GM21390 (cell line): Measurements from ENCODE around the gene CPHXL2.

Experiments
- ATAC-seq: cut with Tn5 transposase; IDR thresholded peaks from one replicate; pipeline ENCODE4 v1.9.1; 2021; ENCODE audit not compliant: unreplicated experiment

The CPHXL2 gene

GRCh38 chr16:75676909-75677308, at the start of gene CPHXL2:
Gene CPHXL2, minus strand, starts transcription at chr16:75677009. Its CDS starts 10 bp downstream, at chr16:75676999.
- no peak for ATAC-seq

DNA sequence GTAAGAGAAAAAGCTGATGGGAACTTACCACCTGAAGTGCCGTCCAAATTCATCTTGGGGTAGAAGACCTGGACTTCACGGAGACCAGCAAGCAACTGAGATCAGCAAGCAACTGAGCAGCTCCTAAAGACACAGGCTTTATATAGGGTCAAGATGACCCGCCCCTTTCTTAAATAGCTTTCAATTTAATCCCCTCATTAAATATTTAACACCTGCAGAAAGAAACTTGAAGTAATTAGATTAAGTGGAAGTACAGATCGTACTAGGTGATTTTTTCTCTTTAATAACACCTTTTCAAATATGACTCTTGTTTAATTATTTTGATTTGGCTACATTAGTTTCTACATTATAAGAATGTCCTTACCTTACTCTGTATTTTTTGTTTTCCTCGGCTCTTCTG, 49.6 kb upstream of the CPHXL2 start, which contains the start of gene CPHXL:
Gene CPHXL, minus strand, starts transcription at position 101 of the 400 bp plus-strand sequence. Its CDS starts 48 bp downstream, at position 53.
- ATAC-seq, result no peak

GRCh38 chr16:75718452-75718851, 41.6 kb upstream of the CPHXL2 start:
- no peak for ATAC-seq

- no peak for ATAC-seq
Observed at GRCh38 chr16:75714661-75715060, 37.9 kb upstream of the CPHXL2 start.

- ATAC-seq, result no peak
Observed at GRCh38 chr16:75710344-75710743, 33.5 kb upstream of the CPHXL2 start.

- ATAC-seq, result no peak
Observed at GRCh38 chr16:75703306-75703705, 26.5 kb upstream of the CPHXL2 start.

GRCh38 chr16:75702242-75702641, 25.4 kb upstream of the CPHXL2 start:
- no peak for ATAC-seq

GRCh38 chr16:75701361-75701760, 24.6 kb upstream of the CPHXL2 start, which contains the start of gene DUXB:
Gene DUXB, minus strand, starts transcription at chr16:75701461. Its CDS starts 43 bp downstream, at chr16:75701418.
- ATAC-seq, result no peak

GRCh38 chr16:75697571-75697970, 20.8 kb upstream of the CPHXL2 start:
- no peak for ATAC-seq

DNA sequence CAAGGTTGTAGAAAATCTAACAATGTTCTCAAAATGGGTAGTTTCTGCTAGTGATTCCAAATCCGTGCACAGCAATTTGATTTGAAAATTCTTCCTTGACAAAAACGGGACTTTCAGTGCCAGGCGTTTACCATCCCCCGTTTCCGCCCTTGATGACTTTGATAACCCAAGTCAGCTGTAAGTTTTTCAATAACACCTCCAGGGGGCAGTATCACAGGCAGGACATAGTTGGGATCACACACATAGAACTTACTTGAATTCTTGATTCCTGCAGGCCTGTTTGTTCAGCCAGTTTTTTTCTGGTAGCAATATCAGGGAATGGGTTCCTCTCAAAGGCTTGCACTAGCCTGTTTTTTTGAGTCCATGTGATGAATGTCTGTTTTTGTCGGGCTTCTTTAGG, 18.9 kb upstream of the CPHXL2 start:
- no peak for ATAC-seq

DNA sequence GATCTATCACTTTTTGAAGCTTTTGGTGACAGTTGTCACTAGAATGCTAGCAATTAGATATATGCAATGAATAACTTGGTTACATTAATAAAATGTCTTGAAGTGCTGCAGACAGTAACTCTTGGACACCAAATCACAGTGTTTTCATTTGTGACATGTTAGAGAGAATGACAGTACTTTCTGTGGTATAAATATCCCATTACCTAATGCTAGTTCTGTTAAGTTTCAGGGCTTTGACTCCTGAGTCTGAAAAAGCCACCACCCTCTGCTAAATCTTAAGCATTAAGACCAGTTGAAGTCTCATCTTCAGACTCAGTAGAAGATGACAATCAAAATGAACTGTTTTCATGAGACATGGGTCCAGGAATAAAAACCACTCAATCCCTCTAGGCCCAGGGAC, 10.6 kb upstream of the CPHXL2 start:
- no peak for ATAC-seq

DNA sequence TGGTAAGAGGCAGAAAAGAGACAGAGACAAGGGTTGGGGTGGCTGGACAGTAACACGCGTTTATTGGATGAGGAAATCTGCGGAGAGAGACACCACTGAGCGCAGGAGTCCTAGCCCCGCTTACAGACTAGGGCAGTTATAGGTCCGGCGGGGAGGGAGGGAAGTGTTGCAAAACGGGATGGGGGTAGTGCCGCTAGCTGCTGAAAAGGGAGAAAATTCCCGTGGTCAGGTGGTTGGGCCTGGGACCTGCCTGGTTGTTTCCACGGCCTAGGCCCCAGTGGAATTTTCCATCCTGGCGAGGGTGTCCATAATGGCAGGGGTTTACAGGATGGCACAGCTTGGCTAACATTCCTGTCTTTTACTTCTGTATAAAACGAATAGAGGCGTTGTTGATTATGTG, 5.5 kb upstream of the CPHXL2 start:
- ATAC-seq, result no peak

GRCh38 chr16:75679366-75679765, 2.6 kb upstream of the CPHXL2 start:
- no peak for ATAC-seq

DNA sequence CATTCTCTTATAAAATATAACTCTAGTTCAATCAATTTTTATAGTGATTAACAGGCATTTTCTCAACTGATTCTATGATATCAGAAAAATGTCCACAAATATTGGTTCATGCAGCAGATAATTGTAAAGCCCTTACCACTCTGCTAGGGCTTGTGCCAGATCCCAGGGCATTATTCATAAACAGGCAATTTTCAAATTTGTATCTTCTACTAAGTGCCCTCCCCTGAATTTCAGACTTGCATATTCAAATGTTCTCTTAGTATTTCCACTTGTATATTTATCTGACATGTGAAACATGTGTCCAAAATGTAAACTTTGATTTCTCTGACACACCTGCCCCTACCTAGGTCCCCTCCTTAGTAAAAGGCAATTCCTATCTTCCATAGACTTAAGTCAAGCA, 9.3 kb downstream of the CPHXL2 start:
- ATAC-seq, result no peak

GRCh38 chr16:75660726-75661302, 16.0 kb downstream of the CPHXL2 start:
- ATAC-seq, result no peak

DNA sequence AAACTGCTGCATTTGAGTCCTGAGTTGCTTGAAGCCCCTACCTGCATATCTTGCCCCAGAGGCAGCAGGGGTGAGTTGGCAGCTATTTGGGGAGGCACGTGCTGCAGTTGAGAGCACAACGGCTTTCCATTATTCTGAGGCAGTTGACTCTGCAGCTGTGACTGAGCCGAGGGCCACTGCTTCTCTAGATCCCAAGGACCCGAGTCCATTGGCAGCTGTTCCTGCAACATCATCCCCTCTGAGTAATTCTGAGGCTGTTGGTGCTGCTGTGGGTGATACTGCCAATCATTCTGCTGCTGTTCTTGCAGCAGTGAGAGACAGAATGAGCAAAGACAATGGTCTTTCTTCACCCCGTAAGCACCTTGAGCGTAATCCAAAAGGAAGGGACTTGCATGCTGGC, 16.5 kb downstream of the CPHXL2 start:
- no peak for ATAC-seq

GRCh38 chr16:75658175-75658574, 18.6 kb downstream of the CPHXL2 start:
- ATAC-seq, result no peak

DNA sequence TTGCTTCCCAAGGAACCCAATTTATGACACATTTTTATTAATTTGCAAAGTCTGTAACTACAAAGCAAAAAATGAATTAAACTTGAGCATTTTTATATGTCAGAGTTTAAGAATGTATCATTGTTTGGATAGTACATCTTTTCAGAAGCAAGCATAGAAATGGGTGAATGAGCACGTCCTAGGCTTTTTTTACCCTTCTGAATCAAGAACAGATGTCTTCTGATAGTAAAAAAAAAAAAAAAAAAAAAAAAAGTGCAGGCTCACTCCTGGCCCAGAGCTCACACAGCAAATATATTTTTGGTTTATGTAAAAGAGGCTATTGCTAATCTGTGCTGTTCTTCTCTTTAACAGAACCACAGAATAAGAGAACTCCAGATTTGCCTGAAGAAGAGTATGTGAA, 22.9 kb downstream of the CPHXL2 start:
- ATAC-seq, result no peak

- peak; percentile 29 for ATAC-seq
Observed at GRCh38 chr16:75648265-75649076, 28.3 kb downstream of the CPHXL2 start.

GRCh38 chr16:75647492-75648264, 29.1 kb downstream of the CPHXL2 start, which contains the start of the genes KARS1 and TERF2IP:
Gene KARS1, minus strand, starts transcription at chr16:75647665. Its CDS starts 26 bp downstream, at chr16:75647639.
Gene TERF2IP, plus strand, starts transcription at chr16:75647773. Its CDS starts 110 bp downstream, at chr16:75647883.
- peak; percentile 82 for ATAC-seq

DNA sequence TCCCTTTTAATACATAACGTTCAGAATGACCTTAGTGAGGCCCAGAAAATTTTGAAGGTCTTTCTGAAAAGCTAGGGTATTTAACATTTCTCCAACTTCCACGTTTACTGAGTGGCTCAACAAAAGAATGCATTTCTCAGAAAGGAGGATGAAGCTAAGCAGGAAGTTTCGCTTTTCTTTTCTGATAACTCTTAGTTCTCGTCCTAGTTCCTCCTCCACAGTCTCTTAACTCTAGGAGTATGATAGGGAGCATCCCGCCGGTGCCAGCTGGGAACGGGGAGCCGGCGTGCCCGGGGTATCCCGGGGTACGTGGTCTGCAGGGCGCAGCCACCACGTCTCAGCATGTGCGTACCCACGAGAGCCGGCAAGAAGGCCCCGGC, 29.7 kb downstream of the CPHXL2 start:
- ATAC-seq, result peak; percentile 21
